GM18498 (cell line): ENCODE results near the gene GUCY1A1.

Source experiments
- ATAC-seq: cut with Tn5 transposase; IDR thresholded peaks from one replicate; pipeline ENCODE4 v1.9.1; 2021; ENCODE audit warnings: mild to moderate bottlenecking, moderate library complexity; ENCODE audit not compliant: unreplicated experiment

The GUCY1A1 gene

DNA sequence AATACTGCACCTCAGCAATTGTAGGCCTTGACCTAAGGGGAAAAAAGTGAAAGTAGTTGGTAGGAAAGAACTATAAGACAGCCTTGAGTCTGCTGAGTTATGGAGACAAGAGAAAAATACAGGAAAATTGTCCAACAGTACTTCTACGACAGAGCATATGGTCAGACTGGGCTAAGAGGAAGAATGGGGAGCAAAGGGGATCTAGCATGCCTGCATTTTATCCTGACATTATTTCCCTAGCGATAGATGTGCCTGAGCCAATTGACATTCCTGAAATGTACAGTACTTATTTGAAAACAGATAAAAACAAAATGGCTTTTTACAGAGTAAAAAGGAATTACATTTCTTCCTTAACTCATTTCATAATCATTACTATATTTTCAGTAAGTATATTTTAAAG lies 22.2 kb downstream of the GUCY1A1 start:
- no peak for ATAC-seq

DNA sequence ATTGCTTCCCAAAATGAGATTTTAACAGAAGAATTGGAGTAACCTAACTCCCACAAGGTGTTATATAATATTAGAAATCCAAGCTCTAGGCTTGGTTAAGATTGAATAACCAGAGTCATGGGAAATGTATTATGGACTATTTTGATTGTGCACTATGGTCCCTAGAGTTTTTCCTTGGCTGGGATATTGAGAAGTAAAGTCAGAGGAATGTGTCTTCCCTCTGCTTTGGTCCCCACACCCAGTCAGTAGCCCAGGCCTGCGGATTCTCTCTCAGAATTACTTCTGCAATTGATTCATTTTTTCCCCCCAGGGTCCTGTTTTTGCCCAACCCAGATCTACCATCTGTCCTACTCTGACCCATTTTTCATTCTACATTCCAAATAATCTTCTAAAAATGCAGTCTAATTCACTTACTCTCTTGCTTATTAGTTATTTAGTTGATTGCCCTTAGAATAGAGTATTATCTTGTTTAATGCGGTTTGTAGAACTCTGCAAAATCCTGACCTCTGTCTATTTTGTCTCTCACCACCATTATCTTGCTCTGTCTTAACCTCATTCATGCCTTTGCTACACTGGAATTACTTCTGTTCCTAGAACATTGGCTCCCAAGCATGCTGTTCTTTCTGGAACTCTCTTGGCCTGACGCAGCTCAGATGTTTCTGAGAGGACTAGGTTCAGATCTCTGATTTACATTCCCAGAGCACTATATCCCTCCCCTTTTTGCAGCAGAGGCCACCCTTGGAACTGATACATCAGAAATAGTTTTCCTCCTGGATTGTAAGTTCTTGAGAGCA lies 23.6 kb downstream of the GUCY1A1 start:
- no peak for ATAC-seq

DNA sequence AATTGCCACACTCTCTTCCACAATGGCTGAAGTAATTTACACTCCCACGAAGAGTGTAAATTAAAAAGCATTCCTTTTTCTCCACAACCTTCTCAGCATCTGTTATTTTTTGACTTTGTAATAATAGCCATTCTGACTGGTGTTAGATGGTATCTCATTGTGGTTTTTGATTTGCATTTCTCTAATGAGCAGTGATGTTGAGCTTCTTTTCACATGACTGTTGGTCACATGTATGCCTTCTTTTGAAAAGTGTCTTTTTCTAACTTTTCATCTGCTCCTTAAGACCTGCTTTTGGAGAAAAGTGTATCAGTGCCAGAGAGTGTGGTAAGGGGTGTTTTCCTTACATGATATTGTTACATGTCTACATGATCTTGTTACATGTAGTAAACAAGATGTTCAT lies 25.7 kb downstream of the GUCY1A1 start:
- no peak for ATAC-seq

DNA sequence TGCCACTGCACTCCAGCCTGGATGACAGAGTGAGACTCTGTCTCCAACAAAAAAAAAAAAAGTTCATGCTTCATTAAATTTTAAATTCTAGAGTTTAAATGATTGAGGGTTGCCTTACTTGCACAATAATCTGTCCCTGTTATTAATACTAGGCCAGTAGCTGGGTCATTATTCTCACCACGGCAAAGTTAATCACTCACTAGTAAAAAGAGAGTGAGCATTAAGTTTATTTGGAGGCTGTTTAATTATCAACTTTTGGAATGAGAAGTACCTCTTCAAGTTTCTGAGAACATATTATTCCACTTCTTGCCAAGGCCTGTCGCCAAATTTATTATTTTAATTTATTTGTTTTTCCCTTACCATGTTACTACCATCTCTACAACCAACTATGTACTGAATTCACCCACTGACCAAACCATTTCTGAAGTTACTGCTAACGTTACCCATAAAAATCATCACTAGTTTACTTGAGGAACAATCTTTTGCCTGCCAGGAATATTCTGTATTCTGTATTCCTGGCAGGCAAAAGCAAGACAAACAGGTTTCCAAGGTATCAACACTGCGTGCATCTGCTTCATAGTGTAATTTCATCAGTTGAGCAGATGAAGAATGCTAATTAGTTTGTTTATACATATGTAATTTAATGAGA lies 26.5 kb downstream of the GUCY1A1 start:
- ATAC-seq = no peak

DNA sequence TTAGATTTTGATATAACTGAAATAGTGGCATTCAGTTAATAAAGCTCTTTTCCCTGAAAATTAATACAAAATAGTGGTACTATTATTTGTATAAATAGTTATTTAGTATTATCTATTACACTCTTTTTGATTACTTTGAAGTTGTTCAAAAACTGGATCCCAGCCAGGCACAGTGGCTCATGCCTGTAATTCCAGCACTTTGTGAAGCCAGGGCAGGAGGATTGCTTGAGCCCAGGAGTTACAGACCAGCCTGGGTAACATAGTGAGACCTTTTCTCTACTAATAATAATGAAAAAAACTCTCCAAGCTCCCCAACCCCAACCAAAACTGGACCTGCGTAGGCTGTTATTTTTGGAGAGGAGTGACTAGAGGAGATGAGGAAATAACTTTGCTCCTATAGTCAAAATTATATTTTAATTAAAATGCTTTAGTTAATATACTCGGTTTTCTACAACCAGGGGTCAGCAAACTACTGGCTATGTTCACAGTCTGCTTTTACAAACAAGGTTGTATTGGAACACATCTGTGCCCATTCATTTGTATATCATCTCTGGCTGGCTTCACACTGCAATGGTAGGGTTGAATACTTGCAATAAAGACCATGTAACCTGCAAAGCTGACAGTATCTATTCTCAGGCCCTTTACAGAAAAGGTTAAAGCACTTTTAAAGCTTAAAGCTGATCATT lies 27.6 kb downstream of the GUCY1A1 start:
- no peak for ATAC-seq

DNA sequence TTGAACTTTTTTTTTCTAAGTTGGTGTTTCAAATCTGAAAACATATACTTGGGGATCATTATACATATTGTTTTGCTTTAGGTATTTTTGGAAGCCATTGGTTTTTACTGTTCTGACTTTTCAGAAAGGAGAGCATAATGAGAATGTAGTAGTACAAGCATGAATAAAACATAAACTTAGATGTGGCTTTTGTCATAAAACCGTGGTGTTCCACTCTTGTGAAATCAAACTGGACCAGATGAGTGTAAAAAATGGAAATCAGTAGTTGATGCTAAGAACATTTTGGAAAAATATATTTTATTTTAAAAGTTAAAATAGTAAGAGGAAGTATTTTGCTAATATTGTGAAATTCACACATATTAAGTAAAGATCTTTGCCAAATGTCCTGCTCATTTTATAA lies 29.6 kb downstream of the GUCY1A1 start:
- no peak for ATAC-seq

DNA sequence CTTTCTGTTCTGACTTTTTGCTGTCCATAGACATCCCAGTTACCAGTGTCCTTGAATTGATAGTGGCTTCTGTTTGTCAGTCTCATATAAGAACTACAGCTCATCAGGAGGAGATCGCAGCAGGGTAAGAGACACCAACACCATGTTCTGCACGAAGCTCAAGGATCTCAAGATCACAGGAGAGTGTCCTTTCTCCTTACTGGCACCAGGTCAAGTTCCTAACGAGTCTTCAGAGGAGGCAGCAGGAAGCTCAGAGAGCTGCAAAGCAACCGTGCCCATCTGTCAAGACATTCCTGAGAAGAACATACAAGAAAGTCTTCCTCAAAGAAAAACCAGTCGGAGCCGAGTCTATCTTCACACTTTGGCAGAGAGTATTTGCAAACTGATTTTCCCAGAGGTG lies 30.1 kb downstream of the GUCY1A1 start:
- ATAC-seq = no peak

DNA sequence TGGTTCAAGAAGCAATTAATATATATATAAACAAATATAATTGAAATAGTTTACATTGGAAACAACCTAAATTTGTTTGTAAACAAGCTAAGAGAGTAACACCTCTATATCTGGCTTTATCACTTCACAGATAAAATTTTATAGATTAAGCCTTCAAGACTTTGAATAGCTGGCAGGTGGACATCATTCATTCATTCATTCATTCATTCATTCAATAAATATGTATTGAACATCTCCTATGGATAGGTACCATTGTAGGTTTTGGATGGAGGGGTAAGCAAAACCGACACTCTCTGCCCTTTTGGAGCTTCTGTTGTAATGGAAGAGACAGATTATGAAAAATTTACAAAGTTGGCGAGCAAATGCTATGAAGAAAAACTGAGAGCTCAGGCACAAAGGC lies 35.2 kb downstream of the GUCY1A1 start:
- no peak for ATAC-seq

DNA sequence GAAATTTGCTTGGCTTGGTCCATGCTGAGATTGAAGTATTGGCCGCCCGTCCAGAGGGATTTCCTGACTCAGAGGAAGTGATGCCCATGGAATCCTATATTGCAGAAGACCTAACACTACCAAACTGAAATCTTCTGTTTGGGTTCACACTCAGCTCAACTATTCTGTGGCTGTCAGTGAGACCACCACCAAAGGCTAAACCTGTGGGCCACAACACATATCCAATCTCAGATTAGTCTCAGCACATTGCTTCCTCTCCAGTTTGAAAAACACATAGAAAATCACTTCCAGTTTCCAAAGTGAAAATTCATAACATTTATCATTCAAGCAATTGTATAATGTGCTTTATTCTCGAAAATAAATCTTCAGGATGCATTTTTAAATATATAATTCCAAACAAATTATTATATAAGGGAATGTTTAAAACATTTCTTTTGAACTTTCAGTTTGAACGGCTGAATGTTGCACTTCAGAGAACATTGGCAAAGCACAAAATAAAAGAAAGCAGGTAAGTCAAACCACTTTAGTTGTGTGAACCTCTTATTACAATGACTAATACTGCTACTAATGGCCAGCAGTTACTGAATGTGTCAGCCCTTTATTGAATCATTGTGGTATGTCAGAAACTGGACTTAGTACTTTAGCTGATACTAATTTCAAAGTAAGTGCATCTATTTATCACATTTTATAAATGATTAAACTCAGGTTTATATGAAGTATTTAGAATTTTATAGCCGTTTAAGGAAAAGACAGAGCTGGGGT lies 37.0 kb downstream of the GUCY1A1 start:
- ATAC-seq = peak; percentile 79

DNA sequence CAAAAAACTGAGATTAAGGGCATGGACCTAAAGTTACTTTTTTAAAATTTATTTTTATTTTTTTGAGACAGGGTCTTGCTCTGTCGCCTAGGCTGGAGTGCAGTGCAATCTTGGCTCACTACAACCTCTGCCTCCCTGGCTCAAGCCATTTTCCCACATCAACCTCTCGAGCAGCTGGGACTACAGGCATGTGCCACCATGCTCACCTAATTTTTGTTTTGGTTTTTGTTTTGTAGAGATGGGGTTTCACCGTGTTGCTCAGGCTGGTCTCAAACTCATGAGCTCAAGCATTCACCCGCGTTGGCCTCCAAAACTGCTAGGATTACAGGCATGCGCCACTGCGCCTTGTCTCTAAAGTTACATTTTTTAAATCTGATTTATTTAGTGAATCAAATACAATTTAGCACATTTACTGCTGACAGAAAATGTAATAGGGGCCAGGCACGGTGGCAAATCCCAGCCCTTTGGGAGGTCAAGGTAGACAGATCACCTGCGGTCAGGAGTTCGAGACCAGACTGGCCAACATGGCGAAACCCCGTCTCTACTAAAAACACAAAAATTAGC lies 38.3 kb downstream of the GUCY1A1 start:
- ATAC-seq = no peak

DNA sequence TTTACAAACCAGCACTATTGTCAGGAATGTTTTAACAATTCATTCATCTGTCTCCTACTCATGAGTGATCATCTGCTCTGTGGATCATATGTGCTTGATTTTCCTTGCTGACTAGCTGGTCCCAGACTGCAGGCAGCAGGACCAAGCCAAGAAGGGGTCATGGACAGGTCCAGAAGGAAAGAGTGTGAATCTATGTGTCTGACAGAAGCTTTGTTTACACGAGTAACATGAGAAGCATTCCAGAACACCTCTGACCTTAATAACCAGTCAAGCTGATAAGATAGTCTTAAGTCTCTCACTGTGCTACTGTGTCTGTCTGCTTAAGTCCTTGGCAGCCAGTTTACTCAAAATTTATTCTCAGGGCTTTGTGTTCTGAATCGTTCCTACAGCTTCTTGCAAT lies 39.0 kb downstream of the GUCY1A1 start:
- ATAC-seq = no peak

DNA sequence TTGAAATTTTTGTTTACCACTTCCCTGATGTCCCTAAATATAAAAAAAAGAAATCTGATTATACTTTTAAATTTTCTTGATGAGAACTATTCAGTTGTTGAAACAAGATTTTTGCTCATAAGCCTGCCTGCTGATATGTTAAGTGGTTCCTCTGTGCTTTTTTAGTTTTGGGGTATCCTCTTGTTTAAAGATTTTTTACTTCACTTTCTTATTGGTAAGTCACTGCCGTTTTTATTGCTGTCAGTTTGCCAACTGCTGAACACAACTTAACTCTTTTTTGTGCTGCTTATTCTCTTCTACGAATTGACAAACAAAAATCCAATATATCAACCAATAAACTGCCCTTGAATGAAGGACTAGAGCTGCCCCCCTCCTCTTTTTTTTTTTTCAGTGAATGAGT lies 39.5 kb downstream of the GUCY1A1 start:
- no peak for ATAC-seq

DNA sequence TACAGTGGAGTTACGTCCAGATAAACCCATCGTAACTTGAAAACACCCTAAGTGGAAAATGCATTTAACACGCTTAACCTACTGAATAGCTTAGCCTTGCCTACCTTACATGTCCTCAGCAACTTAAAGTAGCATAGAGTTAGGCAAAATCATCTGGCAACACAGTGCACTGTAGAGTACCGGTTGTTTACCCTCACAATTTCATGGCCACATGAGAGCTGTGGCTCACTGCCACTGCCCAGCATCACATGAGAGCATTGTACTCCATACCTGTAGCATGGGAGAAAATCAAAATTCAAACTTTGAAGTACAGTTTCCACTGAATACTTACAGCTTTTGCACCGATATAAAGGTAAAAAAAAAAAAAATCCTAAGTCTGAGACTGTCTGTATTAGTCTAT lies 40.6 kb downstream of the GUCY1A1 start:
- no peak for ATAC-seq

DNA sequence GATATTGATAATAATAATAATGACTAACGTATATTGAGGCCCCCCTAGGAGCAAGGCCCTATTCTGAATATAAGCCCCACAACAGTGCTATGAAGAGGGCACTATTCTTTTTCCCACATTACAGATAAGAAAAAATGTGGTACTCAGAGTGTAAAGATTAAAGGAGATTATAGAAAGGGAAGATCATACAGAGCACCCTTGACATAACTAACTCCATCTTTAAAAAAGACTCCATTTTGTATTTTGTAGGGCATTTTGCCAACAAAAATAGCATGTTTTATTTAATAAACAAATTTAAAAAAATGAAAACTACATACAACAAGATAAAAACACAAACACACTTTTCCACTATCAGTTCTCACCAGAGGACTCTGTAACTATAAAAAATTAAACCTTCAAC lies 42.1 kb downstream of the GUCY1A1 start:
- no peak for ATAC-seq

DNA sequence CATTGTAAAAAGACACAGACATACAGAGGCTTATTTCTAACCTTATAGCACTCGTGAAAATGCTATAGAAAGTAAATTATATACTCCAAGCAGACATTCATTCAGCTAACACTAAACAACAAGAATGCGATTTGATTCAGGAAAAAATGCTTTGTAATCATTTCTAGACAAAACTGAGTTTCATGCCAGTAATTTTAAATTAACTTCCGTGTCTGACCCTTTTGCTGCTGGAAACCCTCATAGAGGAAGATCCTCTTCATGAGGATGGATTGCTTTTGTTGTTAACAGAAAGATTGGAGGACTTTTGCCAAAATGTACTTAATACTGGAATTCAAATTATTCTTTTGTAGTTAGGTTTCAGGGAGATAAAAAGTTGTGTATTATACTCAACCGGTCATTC lies 43.3 kb downstream of the GUCY1A1 start:
- no peak for ATAC-seq

DNA sequence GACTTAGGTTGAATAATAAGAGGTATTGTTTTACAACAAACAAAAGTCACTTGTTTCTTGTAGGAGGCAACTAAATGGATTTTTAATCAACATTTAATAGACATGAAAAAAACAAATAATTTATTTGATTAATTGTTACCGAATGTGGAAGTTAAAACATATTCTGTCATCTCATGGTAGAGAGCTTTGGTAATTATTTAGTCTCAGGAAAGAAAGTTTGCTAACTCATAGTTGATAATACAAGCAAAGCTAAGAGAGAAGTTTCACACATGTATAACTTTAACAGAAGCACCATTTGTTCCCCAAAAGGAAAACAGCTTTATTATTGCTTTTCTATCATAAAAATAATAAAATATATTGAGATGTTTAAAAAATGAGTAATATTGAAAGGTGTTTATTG lies 44.9 kb downstream of the GUCY1A1 start:
- no peak for ATAC-seq

DNA sequence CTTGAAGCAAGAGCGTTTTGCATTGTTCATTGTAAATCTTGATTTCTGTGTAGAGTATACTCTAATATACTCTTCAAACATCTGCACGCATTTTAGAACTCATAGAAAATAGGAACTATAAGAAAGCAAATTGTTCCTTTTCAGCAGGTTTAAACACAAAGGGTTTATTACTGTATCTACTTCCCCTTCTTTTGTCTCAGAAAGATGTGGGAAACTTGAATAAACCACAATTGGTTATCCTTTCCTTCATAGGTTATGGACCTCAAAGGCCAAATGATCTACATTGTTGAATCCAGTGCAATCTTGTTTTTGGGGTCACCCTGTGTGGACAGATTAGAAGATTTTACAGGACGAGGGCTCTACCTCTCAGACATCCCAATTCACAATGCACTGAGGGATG lies 46.2 kb downstream of the GUCY1A1 start:
- no peak for ATAC-seq

DNA sequence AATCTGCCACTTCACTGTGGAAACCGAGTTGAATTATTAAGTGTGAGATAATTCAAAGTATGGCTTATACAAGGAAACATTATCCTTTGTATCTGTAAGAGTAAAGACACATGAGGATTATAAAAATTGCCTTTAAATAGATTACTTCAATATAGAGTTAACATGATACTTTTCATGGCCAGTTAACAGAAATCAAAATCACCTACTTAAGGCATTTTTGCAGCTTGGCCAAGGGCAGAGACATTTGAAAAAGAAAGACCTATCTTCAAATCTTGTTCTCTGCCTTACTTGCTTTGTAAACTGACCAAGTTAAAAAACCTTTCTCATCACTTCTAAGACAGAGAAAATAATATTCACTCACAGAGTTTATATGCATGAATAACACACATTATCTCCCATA lies 47.3 kb downstream of the GUCY1A1 start:
- no peak for ATAC-seq

DNA sequence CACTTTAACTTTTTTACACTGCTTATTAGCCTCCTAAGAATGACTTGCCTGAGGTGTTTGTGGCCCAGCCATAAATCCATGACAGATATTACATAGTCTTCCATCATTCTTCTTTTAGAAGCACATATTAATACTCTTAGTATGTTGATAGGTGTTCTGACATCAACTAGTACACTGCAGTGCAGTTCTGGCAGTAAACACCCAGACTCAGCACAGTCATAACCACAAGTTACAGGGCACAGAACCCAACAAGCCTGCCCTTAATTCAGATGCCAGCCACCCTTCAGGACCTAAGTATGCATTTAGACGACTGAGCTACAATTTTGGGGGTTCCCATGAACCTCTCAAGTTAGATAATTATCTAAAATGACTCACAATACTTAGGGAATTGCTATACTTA lies 55.7 kb downstream of the GUCY1A1 start:
- no peak for ATAC-seq

DNA sequence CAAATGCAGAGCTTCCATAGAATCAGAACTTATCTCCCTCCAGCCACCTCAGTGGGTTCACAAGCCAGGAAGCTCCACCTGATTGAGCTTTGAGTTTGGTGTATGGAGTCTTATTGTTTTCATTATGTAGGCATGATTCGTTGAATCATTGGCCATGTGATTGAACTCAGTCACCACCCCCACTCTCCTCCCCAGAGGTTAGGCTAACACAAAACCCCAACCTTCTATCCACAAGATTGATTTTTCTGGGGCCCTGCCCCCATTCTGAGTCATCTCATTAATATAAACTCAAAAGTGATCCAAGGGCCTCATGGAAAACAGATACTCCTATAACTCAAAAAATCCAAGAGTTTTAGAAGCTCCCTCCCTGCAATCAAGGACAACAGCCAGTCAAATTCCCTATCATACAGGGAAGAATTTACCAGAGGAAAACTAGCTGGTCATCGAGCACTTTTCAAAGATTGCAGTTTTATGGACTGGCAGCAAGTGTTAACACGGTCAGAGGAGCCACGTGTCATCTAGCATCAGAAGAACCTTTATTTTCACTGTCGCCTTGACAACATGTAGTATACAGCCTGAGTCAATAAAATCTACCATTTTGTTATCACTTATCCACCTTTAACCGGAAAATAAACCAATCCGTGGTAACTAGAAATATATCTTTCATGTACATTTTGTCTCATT lies 56.3 kb downstream of the GUCY1A1 start:
- no peak for ATAC-seq

DNA sequence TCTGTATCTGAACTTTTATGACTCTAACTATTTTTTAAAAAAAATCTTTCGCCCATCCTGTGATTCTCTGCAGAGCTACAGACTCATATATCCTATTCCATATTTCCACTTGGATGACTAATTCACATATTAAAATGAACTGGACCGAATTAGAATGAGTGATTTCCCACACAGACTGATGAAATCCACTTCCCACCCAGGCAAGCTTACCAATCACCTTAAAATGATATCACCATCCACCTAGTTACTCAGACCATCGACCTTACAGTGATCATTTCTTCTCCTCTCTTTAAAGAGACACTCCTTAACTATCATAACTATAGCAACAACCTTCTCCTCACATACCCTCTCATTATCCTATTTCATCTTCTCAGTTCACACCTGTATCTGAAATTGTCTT lies 58.1 kb downstream of the GUCY1A1 start:
- no peak for ATAC-seq
